H1 (cell line): Measurements from ENCODE around the gene CAPG. TPM values are rescaled to one million over a fixed set of nuclear protein-coding genes. Genes with fewer than 3 reads are reported as not detected.

ENCODE experiments used
- CTCF ChIA-PET: fragments of 300-600 bp; sonication (Branson Sonifier 250); formaldehyde crosslinking; loops from one replicate; lab custom pipeline; 2021; ENCODE audit not compliant: partially characterized antibody; lab: Charles Lee
- POLR2A ChIA-PET: fragments of 300-600 bp; sonication (Branson Sonifier 250); formaldehyde crosslinking; loops from one replicate; lab custom pipeline; 2021; ENCODE audit warnings: inconsistent platforms; ENCODE audit not compliant: partially characterized antibody; lab: Charles Lee
- DNase-seq, 2 experiments: peaks; one replicate each; pipeline versions ENCODE4 v3.0.0 to v3.0.0-alpha.2; 2010 to 2022; ENCODE audit warnings: low spot score in 2 of 2, low read depth in 1 of 2, mixed read lengths in 1 of 2
- FAIRE-seq: peaks from 2 replicates; lab custom pipeline; 2011; peaks lifted over from hg19 to GRCh38; lab: Jason Lieb, UNC
- H2AFZ ChIP-seq: 2 replicates; pipeline ENCODE4 v1.8.1; 2012; ENCODE audit warnings: low read length, inconsistent platforms
- H2AK5ac ChIP-seq: 2 replicates; pipeline ENCODE4 v1.6.1; 2013; ENCODE audit warnings: low read depth, low read length
- H2BK120ac ChIP-seq: replicated peaks from 2 replicates; pipeline ENCODE3; 2013; ENCODE audit warnings: low read depth, low read length, inconsistent platforms
- H2BK12ac ChIP-seq: 2 replicates; pipeline ENCODE4 v1.6.1; 2013; ENCODE audit warnings: low read depth, low read length
- H2BK15ac ChIP-seq: 2 replicates; pipeline ENCODE4 v1.6.1; 2013; ENCODE audit warnings: low read length
- H2BK20ac ChIP-seq: 2 replicates; pipeline ENCODE4 v1.6.1; 2013; ENCODE audit warnings: low read length
- H2BK5ac ChIP-seq: 2 replicates; pipeline ENCODE4 v1.6.1; 2013; ENCODE audit warnings: low read depth, low read length
- H3K14ac ChIP-seq: 2 replicates; pipeline ENCODE4 v1.6.1; 2013; ENCODE audit warnings: inconsistent platforms; ENCODE audit not compliant: insufficient read length
- H3K18ac ChIP-seq: 2 replicates; pipeline ENCODE4 v1.6.1; 2013; ENCODE audit warnings: low read length; ENCODE audit errors: extremely low read depth
- H3K23ac ChIP-seq: 2 replicates; pipeline ENCODE4 v1.6.1; 2013; ENCODE audit warnings: inconsistent platforms; ENCODE audit not compliant: insufficient read length
- H3K23me2 ChIP-seq: 2 replicates; pipeline ENCODE4 v1.6.1; 2013; ENCODE audit warnings: low read depth, low read length
- H3K27ac ChIP-seq: 2 replicates; pipeline ENCODE4 v1.6.1; 2011; ENCODE audit warnings: low read depth, low read length, inconsistent platforms
- H3K27me3 ChIP-seq, 4 experiments: replicated peaks in 1 of 4; 1 replicate in 1 of 4; 2 replicates in 3 of 4; pipeline versions ENCODE4 v1.6.1 to v1.8.1; 2011 to 2013; ENCODE audit warnings: low read length in 3 of 4, mild to moderate bottlenecking in 3 of 4, inconsistent platforms in 2 of 4, mixed read lengths in 2 of 4, moderate library complexity in 1 of 4; ENCODE audit not compliant: control insufficient read depth in 3 of 4, insufficient read depth in 3 of 4; ENCODE audit errors: extremely low read depth in 1 of 4
- H3K36me3 ChIP-seq, 4 experiments: 2 replicates each; pipeline versions ENCODE4 v1.6.1 to v1.8.1; 2011 to 2013; ENCODE audit warnings: mild to moderate bottlenecking in 4 of 4, low read length in 3 of 4, moderate library complexity in 2 of 4, control low read depth in 1 of 4, inconsistent platforms in 1 of 4; ENCODE audit not compliant: insufficient read depth in 4 of 4, control insufficient read depth in 2 of 4
- H3K4ac ChIP-seq: replicated peaks from 2 replicates; pipeline ENCODE3; 2013; ENCODE audit warnings: low read length, low read depth, mixed read lengths, inconsistent platforms; ENCODE audit not compliant: insufficient read length
- H3K4me1 ChIP-seq, 4 experiments: replicated peaks in 1 of 4; 1 replicate in 1 of 4; 2 replicates in 3 of 4; pipeline versions ENCODE4 v1.6.1 to v1.8.1; 2011 to 2013; ENCODE audit warnings: low read length in 3 of 4, inconsistent platforms in 2 of 4, mixed read lengths in 1 of 4; ENCODE audit not compliant: insufficient read depth in 4 of 4, control insufficient read depth in 3 of 4
- H3K4me2 ChIP-seq, 2 experiments: 2 replicates each; pipeline versions ENCODE4 v1.6.1 to v1.8.1; 2011 to 2013; ENCODE audit warnings: low read depth in 2 of 2, low read length in 2 of 2, control low read depth in 1 of 2, inconsistent platforms in 1 of 2, mild to moderate bottlenecking in 1 of 2; ENCODE audit not compliant: insufficient read depth in 1 of 2
- H3K4me3 ChIP-seq, 4 experiments: fragments of 200-600, 300-600 bp in 1 of 4; sonication (generic), shearing (Covaris generic), sonication (Bioruptor Twin) in 1 of 4; 2 replicates each; pipeline versions ENCODE4 v1.5.1 to v1.8.1; 2011 to 2016; ENCODE audit warnings: low read length in 4 of 4, low read depth in 3 of 4, control low read depth in 2 of 4, inconsistent platforms in 2 of 4, mild to moderate bottlenecking in 2 of 4, mixed read lengths in 1 of 4, moderate library complexity in 1 of 4; ENCODE audit not compliant: insufficient read depth in 2 of 4; ENCODE audit errors: extremely low read depth in 1 of 4
- H3K56ac ChIP-seq: replicated peaks from 2 replicates; pipeline ENCODE3; 2013; ENCODE audit warnings: low read depth, mild to moderate bottlenecking, mixed read lengths, low read length, inconsistent platforms; ENCODE audit not compliant: insufficient read length
- H3K79me1 ChIP-seq: 2 replicates; pipeline ENCODE4 v1.6.1; 2013; ENCODE audit warnings: low read depth, low read length, control low read depth
- H3K79me2 ChIP-seq, 2 experiments: 2 replicates each; pipeline versions ENCODE4 v1.6.1 to v1.8.1; 2012 to 2013; ENCODE audit warnings: low read length in 2 of 2, mild to moderate bottlenecking in 2 of 2, inconsistent platforms in 1 of 2; ENCODE audit not compliant: insufficient read depth in 2 of 2, control insufficient read depth in 1 of 2
- H3K9ac ChIP-seq, 4 experiments: replicated peaks in 1 of 4; 1 replicate in 1 of 4; 2 replicates in 3 of 4; pipeline versions ENCODE4 v1.6.1 to v1.8.1; 2011 to 2013; ENCODE audit warnings: low read depth in 3 of 4, low read length in 3 of 4, control low read depth in 2 of 4, mild to moderate bottlenecking in 2 of 4, moderate library complexity in 2 of 4, inconsistent platforms in 1 of 4; ENCODE audit errors: extremely low read depth in 1 of 4
- H3K9me3 ChIP-seq, 2 experiments: 2 replicates each; pipeline versions ENCODE4 v1.6.1 to v1.8.1; 2012 to 2013; ENCODE audit warnings: mild to moderate bottlenecking in 2 of 2, moderate library complexity in 2 of 2, control low read depth in 1 of 2, inconsistent platforms in 1 of 2, low read depth in 1 of 2, low read length in 1 of 2, mixed read lengths in 1 of 2; ENCODE audit not compliant: insufficient read depth in 2 of 2
- H4K20me1 ChIP-seq, 2 experiments: replicated peaks in 1 of 2; 2 replicates each; pipeline versions ENCODE3 to v1.8.1; 2011 to 2013; ENCODE audit warnings: inconsistent platforms in 2 of 2, low read length in 2 of 2, mild to moderate bottlenecking in 1 of 2; ENCODE audit not compliant: insufficient read depth in 2 of 2, control insufficient read depth in 1 of 2
- H4K5ac ChIP-seq: 2 replicates; pipeline ENCODE4 v1.6.1; 2013; ENCODE audit warnings: low read length, low read depth, mixed read lengths, inconsistent platforms; ENCODE audit not compliant: insufficient read length
- H4K8ac ChIP-seq: 2 replicates; pipeline ENCODE4 v1.8.0; 2013; ENCODE audit warnings: mild to moderate bottlenecking, moderate library complexity, low read length, inconsistent platforms; ENCODE audit not compliant: insufficient read depth; ENCODE audit errors: extremely low read depth
- H4K91ac ChIP-seq: replicated peaks from 2 replicates; pipeline ENCODE3; 2013; ENCODE audit warnings: low read length, mixed read lengths, inconsistent platforms; ENCODE audit not compliant: insufficient read length
- E2F6 ChIP-seq: IDR thresholded peaks from 2 replicates; pipeline ENCODE4 v1.6.1; 2012; ENCODE audit warnings: inconsistent platforms
- MAFK ChIP-seq: IDR thresholded peaks from 2 replicates; pipeline ENCODE4 v1.6.1; 2012; ENCODE audit warnings: low read depth, mild to moderate bottlenecking, improper control_type of control experiment, low read length
- PHF8 ChIP-seq: fragments of 200-600 bp; sonication (generic); conservative IDR thresholded peaks from 2 replicates; pipeline ENCODE4 v1.7.1; 2012; ENCODE audit warnings: low read depth, mild to moderate bottlenecking, inconsistent platforms, low read length, moderate library complexity
- POLR2A ChIP-seq, 2 experiments: IDR thresholded peaks; 1 replicate in 1 of 2; 2 replicates in 1 of 2; pipeline ENCODE4 v1.6.1; 2011; ENCODE audit warnings: low read depth in 2 of 2, low read length in 2 of 2, mild to moderate bottlenecking in 2 of 2; ENCODE audit errors: control extremely low read depth in 1 of 2
- SIN3A ChIP-seq, 2 experiments: IDR thresholded peaks in 1 of 2; conservative IDR thresholded peaks in 1 of 2; 2 replicates each; pipeline ENCODE4 v1.6.1; 2011 to 2012; ENCODE audit warnings: low read length in 2 of 2, improper control_type of control experiment in 1 of 2, low read depth in 1 of 2, mild to moderate bottlenecking in 1 of 2
- WGBS, 2 experiments: shearing (Covaris generic) in 1 of 2; methylation state at CpG; one replicate each; pipeline versions ENCODE4 v1.1.6 to v1.1.7; 2013 to 2015; ENCODE audit warnings: low lambda C conversion rate in 2 of 2, mixed read lengths in 2 of 2, inconsistent platforms in 1 of 2, low coverage in 1 of 2, missing lambda C conversion rate in 1 of 2; ENCODE audit not compliant: insufficient replicate concordance in 2 of 2, insufficient coverage in 1 of 2, insufficient read length in 1 of 2; ENCODE audit errors: extremely low coverage in 1 of 2, missing lambda C conversion rate in 1 of 2; 5-methylcytosine and 5-hydroxymethylcytosine counted together
- polyA plus RNA-seq, 7 experiments: library from polyadenylated mRNA; depleted of rRNA in 3 of 7; stranded (reverse) in 5 of 7; unstranded in 2 of 7; fragments of >200 nt in 5 of 7; fragments of 200-250 nt in 2 of 7; gene quantifications; 1 replicate in 5 of 7; 2 replicates in 1 of 7; 4 replicates in 1 of 7; pipeline versions ENCODE4 v1.2.1 to v1.2.3, GENCODE V29; 2011 to 2013; ENCODE audit warnings: missing spikeins in 2 of 7, mixed read lengths in 2 of 7
- total RNA-seq: library from RNA; stranded (reverse); fragmentation: NEBNext Ultra II Directional; extraction: Animal tissue kit (Norgen Biotek cat#: 25700); gene quantifications from 2 replicates; pipeline ENCODE4 v1.2.1, GENCODE V29; 2021

Gene CAPG
- total and polyA plus RNA-seq, 2 of the 8 experiments (the other 6 are each of a cell fraction or from before 2014, with no cell fraction given): 80.5 to 89.0 TPM

GRCh38 chr2:85434696-85435095 is 24.5 kb upstream of the CAPG start:
- no peak overlapping the region for H3K4me3 ChIP-seq

More at GRCh38 chr2:85434696-85435095, 24.5 kb upstream of the CAPG start:
- Histone ChIP-seq H4K8ac (no peak overlapping the region), H2AK5ac (no peak overlapping the region), H2BK120ac (no peak overlapping the region), H4K91ac (no peak overlapping the region), H3K79me1 (no peaks in the 10 kb centered on the region; the same call in 1 of the 2 replicates), H2BK15ac (no peak overlapping the region), H3K9me3 (no peaks in the 10 kb centered on the region), H3K9ac (no peak overlapping the region), H3K36me3 (no peaks in the 10 kb centered on the region), H2BK12ac (no peak overlapping the region), H2BK20ac (no peak overlapping the region), H3K14ac (no peak overlapping the region), H3K27ac (no peak overlapping the region), H3K23me2 (peaks cover 5% of the 10 kb centered on the region; the same call in 1 of the 2 replicates), H2BK5ac (no peak overlapping the region), H3K4me1 (peaks cover 7 to 59% (median 48%) of the 10 kb centered on the region in 4 experiments), H2AFZ (no peak overlapping the region), H3K4ac (no peak overlapping the region), H3K56ac (no peak overlapping the region), H3K4me2 (no peak overlapping the region), H3K27me3 (peaks cover 0 to 14% (median 5%) of the 10 kb centered on the region in 4 experiments; a peak in 4 of 7 replicates), H4K20me1 (no peaks in the 10 kb centered on the region), H3K23ac (no peak overlapping the region), H3K79me2 (no peaks in the 10 kb centered on the region), H4K5ac (no peak overlapping the region), H3K18ac (no peak overlapping the region)
- DNase-seq (no peak), FAIRE-seq (no peak)
- ChIA-PET POLR2A (interaction anchor here (6.9 to 55.3 kb wide), 2 partner anchors 12 to 112 kb away, joined by 46 to 1889 read pairs; partner anchors contain the start of genes GGCX and MAT2A), CTCF (interaction anchor here (0.5 to 8.1 kb wide), 8 partner anchors 15 to 194 kb away, joined by 3 to 49 read pairs (median 4); partner anchors contain the start of genes MAT2A and SH2D6)
- TF ChIP-seq SIN3A (conservative IDR thresholded peaks at IDR 0.05 in 1 of 2, IDR thresholded peaks at IDR 0.05 in 1 of 2; ENCODE audit: low read depth in 1 of 2, low read length in 2 of 2) (no peak), POLR2A (IDR thresholded peaks at IDR 0.05; ENCODE audit: control extremely low read depth in 1 of 2, low read depth in 2 of 2, low read length in 2 of 2) (no peak), E2F6 (no peak), MAFK (no peak), PHF8 (no peak)
- WGBS, 2 experiments: 87% methylated on average over 8 of the region's 8 CpGs; no CpG with 5 or more reads in 1 of the 2 experiments
